Prostate gland (tissue), 2 donors: Measurements from ENCODE around the gene PDE5A.

Experiments used
- POLR2A ChIP-seq: fragments of 450-650 bp; IDR thresholded peaks from one replicate; pipeline ENCODE4 v1.6.1; 2016; ENCODE audit warnings: antibody characterized with exemption, mild to moderate bottlenecking
- POLR2AphosphoS5 ChIP-seq: sonication (generic); formaldehyde crosslinking; IDR thresholded peaks from one replicate; pipeline ENCODE4 v1.6.1; 2017; ENCODE audit warnings: antibody characterized with exemption
- TF ChIP-seq, protein P1 (sequence below), 4 experiments: fragments of 200-600 bp in 2 of 4; fragments of 450-650 bp in 2 of 4; sonication (generic) in 2 of 4; IDR thresholded peaks; 1 replicate in 3 of 4; 2 replicates in 1 of 4; pipeline ENCODE4 v1.5.1; 2016 to 2019; ENCODE audit warnings: antibody characterized with exemption in 4 of 4, mild to moderate bottlenecking in 2 of 4, moderate library complexity in 2 of 4

DNA sequence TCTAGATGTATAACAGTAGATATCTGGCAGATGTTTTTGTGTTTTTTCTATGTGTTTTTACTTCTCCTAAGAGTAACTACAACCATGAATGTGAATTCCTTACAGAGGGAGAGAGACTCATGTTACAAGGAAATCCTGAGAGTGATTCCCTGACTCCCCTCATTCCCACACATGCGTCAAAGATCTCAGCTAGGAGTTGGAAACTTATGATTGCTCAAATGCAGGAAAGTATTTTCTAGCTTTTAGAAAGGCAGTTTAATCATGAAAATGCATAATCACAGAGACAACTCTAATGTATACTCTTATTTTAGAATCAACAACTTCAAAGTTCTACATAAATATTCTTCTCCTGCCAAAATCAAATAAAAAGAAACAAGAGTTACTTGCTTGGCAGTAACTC is 121.8 kb downstream of the PDE5A start:
- TF ChIP-seq, protein P1, sequence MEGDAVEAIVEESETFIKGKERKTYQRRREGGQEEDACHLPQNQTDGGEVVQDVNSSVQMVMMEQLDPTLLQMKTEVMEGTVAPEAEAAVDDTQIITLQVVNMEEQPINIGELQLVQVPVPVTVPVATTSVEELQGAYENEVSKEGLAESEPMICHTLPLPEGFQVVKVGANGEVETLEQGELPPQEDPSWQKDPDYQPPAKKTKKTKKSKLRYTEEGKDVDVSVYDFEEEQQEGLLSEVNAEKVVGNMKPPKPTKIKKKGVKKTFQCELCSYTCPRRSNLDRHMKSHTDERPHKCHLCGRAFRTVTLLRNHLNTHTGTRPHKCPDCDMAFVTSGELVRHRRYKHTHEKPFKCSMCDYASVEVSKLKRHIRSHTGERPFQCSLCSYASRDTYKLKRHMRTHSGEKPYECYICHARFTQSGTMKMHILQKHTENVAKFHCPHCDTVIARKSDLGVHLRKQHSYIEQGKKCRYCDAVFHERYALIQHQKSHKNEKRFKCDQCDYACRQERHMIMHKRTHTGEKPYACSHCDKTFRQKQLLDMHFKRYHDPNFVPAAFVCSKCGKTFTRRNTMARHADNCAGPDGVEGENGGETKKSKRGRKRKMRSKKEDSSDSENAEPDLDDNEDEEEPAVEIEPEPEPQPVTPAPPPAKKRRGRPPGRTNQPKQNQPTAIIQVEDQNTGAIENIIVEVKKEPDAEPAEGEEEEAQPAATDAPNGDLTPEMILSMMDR (IDR thresholded peaks at IDR 0.05): no peak
- TF ChIP-seq POLR2A (no peak), POLR2AphosphoS5 (no peak)
